ENCODE measurements around the gene NASP.

Gene NASP

DNA sequence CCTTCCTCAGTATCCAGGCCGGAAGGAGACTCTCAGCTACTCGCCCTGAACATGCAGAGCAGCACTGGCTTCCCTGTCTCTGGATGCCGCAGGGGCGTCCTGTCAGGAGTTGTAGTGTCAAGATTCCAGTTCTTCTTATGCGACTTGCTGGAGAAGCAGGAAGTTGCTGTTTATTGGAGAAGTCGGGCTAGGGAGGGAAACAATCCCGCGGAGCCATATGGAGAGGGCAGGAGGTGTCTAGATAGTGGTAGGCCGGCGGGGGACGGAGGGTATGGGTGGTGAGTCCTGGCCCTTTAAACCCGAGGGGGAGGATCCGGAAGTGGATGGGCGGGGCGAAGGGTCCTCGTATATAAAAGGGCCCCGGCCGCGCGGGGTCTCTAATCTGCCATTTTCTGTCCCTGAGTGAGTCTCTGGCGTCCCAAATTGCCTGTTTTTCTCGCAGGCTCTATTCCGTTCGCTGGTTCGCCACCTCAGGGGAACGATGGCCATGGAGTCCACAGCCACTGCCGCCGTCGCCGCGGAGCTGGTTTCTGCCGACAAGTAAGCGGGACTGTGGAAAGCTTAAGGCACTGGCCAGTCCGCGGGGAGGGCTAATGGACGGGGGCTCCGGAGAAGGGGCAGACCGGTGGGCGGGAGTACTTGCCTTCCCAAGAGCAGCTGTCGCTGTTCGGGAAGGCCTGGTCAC, at the start of gene NASP:
NASP (plus strand) TSS at position 376 of the 685 bp plus-strand sequence; CDS start at position 482, 106 bp downstream.
- no peak for DNase-seq (ENCODE audit: low read depth)

- DNase-seq (ENCODE audit: low read depth) = no peak
These were observed 47.7 kb upstream of the NASP start for GRCh38 chr1:45535988-45536766.

GRCh38 chr1:45536886-45537285, 47.0 kb upstream of the NASP start:
- no peak for DNase-seq (ENCODE audit: low read depth)

DNA sequence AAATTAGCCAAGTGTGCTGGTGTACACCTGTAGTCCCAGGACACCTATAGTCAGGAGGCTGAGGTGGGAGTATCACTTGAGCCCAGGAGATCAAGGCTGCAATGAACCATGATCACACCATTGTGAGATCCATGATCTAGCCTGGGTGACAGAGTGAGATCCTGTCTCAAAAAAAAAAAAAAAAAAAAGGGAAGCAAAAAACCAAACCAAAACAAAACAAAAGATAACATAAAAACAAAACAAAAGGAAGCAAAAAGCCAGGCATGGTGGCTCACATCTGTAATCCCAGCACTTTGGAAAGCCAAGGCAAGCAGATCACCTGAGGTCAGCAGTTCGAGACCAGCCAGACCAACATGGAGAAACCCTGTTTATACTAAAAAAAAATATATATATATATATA, 42.6 kb upstream of the NASP start:
- DNase-seq (ENCODE audit: low read depth) = no peak

DNA sequence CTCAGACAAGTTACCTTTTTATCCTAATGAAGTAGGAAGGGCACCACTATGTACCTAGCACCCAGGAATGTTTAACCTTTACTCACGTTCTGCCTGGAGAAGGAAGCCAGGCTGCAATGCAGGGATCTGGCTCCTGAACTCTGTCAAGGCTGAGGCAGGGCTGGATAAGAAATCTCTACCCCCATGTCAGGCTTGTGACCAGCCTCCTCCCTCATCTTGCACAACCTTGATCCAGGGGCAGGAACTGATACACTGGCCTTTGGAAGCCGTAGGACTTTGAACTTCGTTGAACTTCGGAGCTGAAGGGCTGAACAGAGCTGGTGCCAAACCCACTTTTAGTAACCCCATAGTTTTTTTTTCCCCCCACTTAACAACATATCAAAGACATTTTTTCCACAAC, 41.2 kb upstream of the NASP start:
- no peak for DNase-seq (ENCODE audit: low read depth)

GRCh38 chr1:45543581-45544417, 40.0 kb upstream of the NASP start:
- no peak for DNase-seq (ENCODE audit: low read depth)

GRCh38 chr1:45544530-45544929, 39.3 kb upstream of the NASP start:
- no peak for DNase-seq (ENCODE audit: low read depth)

DNA sequence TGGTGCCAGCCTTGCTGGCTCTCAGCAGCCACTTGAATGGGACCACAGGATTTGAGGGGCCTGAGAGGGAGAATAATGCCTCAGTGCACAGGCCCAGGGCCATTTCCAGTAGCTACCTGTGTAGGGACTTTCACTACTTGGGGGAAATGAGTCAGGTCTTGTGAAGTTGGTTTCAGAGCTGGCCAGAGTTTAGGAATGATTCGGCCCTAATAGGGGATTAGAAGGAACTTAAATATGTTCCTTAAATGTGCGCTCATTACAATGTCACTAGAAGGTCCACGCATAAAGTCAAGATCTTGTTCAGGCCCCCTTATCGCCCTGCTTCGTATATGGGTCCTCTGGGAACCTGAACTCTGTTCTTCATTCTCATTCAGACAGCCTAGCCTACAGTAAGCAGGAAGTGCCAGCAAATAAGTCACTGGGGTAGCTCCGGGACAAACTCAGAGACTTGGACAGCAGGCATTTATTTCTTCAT, 38.8 kb upstream of the NASP start:
- DNase-seq (ENCODE audit: low read depth) = no peak

DNA sequence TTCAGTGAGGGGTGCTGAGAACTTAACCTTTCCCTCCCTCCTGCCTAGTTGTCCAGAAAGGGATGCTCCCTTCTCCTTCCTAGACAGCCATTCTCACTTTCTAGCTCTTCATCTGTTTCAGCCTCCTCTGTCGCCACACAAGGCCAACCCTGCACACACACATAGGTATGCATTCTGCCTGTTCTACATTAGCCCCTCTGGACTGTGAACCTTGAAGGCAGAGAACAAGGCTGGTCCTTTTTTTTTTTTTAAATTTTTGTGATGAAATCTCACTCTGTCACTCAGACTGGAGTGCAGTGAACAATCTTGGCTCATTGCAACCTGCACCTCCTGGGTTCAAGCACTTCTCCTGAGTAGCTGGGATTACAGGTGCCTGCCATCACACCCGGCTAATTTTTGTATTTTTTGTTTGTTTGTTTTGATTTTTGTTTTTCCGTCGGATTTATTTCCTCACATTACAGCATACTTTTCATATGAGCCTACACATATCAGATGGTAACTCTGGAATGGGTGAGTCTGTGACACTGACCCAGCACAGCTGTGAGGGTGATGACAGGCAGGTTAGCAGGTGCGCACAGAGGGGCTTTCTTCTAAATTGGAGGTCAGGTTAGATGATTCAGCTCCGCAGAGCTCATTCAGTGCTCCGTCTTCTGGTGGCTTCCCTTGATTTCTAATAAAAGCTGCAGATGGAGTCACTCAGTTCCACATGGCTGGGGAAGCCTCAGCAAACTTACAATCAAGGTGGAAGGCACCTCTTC, 38.1 kb upstream of the NASP start:
- DNase-seq (ENCODE audit: low read depth) = no peak

- peak; percentile 65 for DNase-seq (ENCODE audit: low read depth)
These were observed 33.2 kb upstream of the NASP start, which contains the start of gene AKR1A1 for GRCh38 chr1:45550401-45551351. Gene AKR1A1, plus strand, starts transcription at chr1:45550826. Its CDS starts 10,969 bp downstream, at chr1:45561795.

DNA sequence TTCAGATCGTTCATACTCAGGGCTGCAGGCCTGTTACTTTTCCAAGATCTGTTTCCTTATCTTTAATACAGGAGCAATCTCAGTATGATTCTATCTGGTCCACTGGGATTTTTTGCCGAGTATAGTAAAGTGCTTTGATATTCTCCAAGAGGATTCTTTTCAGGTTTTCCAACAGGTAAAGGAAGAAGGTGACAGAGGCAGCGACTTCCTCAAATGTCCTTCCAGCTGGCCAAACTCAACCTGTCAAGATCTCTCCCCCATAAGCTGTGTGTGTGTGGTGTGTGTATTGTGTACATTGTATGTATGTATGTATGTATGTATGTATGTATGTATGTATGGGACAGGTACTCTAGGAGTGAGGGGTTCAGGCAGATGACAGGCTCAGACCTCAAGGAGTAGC, 32.2 kb upstream of the NASP start:
- no peak for DNase-seq (ENCODE audit: low read depth)

- no peak for DNase-seq (ENCODE audit: low read depth)
These were observed 31.5 kb upstream of the NASP start for GRCh38 chr1:45552331-45552730.

DNA sequence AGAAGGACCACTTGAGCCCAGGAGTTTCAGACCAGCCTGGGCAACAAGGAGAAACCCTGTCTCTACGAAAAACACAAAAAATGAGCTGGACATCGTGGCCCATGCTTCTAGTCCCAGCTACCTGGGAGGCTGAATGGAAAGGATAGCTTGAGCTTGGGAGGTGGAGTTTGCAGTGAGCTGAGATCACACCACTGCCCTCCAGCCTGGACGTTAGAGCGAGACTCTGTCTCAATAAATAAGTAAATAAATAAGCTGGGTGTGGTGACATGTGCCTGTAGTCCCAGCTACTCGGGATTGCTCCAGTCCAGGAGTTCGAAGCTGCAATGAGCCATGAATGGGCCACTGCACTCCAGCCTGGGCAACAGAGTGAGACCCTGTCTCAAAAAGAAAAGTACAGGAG, 29.6 kb upstream of the NASP start:
- no peak for DNase-seq (ENCODE audit: low read depth)

DNA sequence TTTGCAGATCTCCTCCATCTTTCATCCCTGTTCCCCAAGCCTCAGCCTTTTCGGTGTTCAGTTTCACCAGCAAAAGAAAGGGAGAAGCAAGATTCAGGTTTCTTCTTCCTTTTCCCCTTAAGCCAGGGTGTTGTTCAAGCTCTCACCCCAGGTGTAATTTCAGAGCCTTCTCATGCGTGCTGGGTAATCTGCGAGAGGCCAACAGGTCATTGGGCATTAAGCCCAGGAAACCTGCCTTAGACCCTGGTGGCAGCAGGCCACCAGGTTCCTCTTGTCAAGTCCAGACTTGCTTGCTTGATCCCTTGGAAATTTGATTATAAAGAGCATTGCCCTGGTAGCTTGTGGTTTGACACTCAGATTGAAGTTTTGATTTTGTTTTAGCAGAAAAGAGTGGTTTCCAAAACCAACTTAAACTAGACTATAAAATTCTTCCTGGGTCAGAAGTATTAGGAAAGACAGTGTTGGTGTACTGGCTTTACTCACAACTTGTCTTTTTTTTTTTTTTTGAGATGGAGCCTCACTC, 26.4 kb upstream of the NASP start:
- DNase-seq (ENCODE audit: low read depth) = no peak

- DNase-seq (ENCODE audit: low read depth) = no peak
These were observed 20.0 kb upstream of the NASP start for GRCh38 chr1:45563843-45564242.

DNA sequence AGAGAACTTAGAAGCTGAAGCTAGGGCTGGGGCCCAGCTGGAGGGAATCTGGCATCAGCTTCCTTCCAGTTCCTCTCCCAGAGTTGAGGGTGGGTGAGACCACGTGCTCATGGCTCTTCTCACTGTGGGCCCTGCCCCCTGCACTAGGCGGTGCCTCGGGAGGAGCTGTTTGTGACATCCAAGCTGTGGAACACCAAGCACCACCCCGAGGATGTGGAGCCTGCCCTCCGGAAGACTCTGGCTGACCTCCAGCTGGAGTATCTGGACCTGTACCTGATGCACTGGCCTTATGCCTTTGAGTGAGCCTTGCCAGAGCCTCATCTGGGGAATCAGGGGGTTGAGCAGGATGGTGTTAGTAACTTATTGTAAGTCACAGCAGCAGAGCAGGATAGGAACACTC, 17.1 kb upstream of the NASP start:
- no peak for DNase-seq (ENCODE audit: low read depth)

GRCh38 chr1:45567911-45568310, 15.9 kb upstream of the NASP start:
- no peak for DNase-seq (ENCODE audit: low read depth)

GRCh38 chr1:45568421-45568820, 15.4 kb upstream of the NASP start:
- no peak for DNase-seq (ENCODE audit: low read depth)

- no peak for DNase-seq (ENCODE audit: low read depth)
These were observed 14.3 kb upstream of the NASP start for GRCh38 chr1:45569571-45569961.

GRCh38 chr1:45569962-45570581, 13.8 kb upstream of the NASP start:
- DNase-seq (ENCODE audit: low read depth) = no peak

Measured in fibroblast of the conjunctiva (primary cell).